Kidney (tissue), 14 donors: Measurements from ENCODE around the gene TMEM59. TPM values are rescaled to one million over a fixed set of nuclear protein-coding genes. Genes with fewer than 3 reads are reported as not detected.
A peak's percentile ranks its signal among the peaks of the same experiment; 100 is the strongest.
"Not testable (repeated sequence)": the region's sequence is repeated elsewhere in the genome, so short reads cannot be mapped to it uniquely, and the experiment has no call there.

Experiments used
- DNase-seq, 5 donors: peaks; one replicate each; pipeline ENCODE4 v3.0.0-alpha.2; 2013 to 2020
- FAIRE-seq: peaks from 2 replicates; lab custom pipeline; 2012; peaks lifted over from hg19 to GRCh38; lab: Jason Lieb, UNC
- H3K27ac ChIP-seq, 2 donors: one replicate each; pipeline ENCODE4 v1.7.0; 2013; ENCODE audit warnings: low read depth in 2 of 2, low read length in 2 of 2, inconsistent platforms in 1 of 2
- H3K27me3 ChIP-seq: one replicate; pipeline ENCODE4 v1.7.1; 2013; ENCODE audit warnings: low read length, inconsistent platforms; ENCODE audit not compliant: control insufficient read depth, insufficient read depth
- H3K36me3 ChIP-seq, 3 donors: one replicate each; pipeline versions ENCODE4 v1.7.0 to v1.7.1; 2013; ENCODE audit warnings: low read length in 3 of 3, control low read depth in 1 of 3, inconsistent platforms in 1 of 3; ENCODE audit not compliant: insufficient read depth in 3 of 3, control insufficient read depth in 2 of 3
- H3K4me1 ChIP-seq, 3 donors: one replicate each; pipeline versions ENCODE4 v1.7.0 to v1.7.1; 2013; ENCODE audit warnings: low read length in 3 of 3, inconsistent platforms in 1 of 3, low read depth in 1 of 3; ENCODE audit not compliant: control insufficient read depth in 2 of 3, insufficient read depth in 2 of 3
- H3K4me3 ChIP-seq, 3 donors: one replicate each; pipeline versions ENCODE4 v1.7.0 to v1.8.1; 2013; ENCODE audit warnings: low read length in 3 of 3, control low read depth in 1 of 3, inconsistent platforms in 1 of 3
- H3K9ac ChIP-seq, 3 donors: one replicate each; pipeline versions ENCODE4 v1.7.0 to v1.7.1; 2013; ENCODE audit warnings: low read length in 3 of 3, control low read depth in 1 of 3, inconsistent platforms in 1 of 3
- H3K9me3 ChIP-seq, 3 donors: one replicate each; pipeline versions ENCODE4 v1.7.0 to v1.7.1; 2013; ENCODE audit warnings: low read length in 3 of 3, control low read depth in 1 of 3, inconsistent platforms in 1 of 3; ENCODE audit not compliant: control insufficient read depth in 2 of 3, insufficient read depth in 1 of 3
- intact Hi-C: fragments of 100-400 bp; cut with DNase I; formaldehyde crosslinking; loops from one replicate; pipeline ENCODE4 v1.11.1; 2022
- polyA plus RNA-seq: library from polyadenylated mRNA; stranded (reverse); fragments of 350-450 nt; fragmentation: Illumina TruSeq; extraction: RNeasy Lipid Tissue Mini Kit (QIAGEN cat#74804); gene quantifications from one replicate; pipeline ENCODE4 v1.2.3, GENCODE V29; 2014; ENCODE audit warnings: low read depth, low replicate concordance; ENCODE audit not compliant: insufficient read depth
- total RNA-seq: library from RNA; stranded (reverse); fragmentation: NEBNext Ultra II Directional; extraction: Animal tissue kit (Norgen Biotek cat#: 25700); gene quantifications from one replicate; pipeline ENCODE4 v1.2.1, GENCODE V29; 2021
- TF ChIP-seq, protein P1 (sequence below): IDR thresholded peaks from 3 replicates; pipeline ENCODE4 v1.5.1; 2012; ENCODE audit warnings: mild to moderate bottlenecking, moderate library complexity, borderline replicate concordance; ENCODE audit not compliant: insufficient read depth; ENCODE audit errors: extremely low read depth
- donor health status: control.
- donor health status: control.
- donor health status: control.
- donor health status: control.
- donor health status: control.
- donor health status: DM: yes; HTN: yes; CAD: no.
- donor health status: Normal renal cell carcinoma (clear cell type).

The TMEM59 gene
- total and polyA plus RNA-seq, 2 donors from 2014 or later: 475 to 521 TPM

DNA sequence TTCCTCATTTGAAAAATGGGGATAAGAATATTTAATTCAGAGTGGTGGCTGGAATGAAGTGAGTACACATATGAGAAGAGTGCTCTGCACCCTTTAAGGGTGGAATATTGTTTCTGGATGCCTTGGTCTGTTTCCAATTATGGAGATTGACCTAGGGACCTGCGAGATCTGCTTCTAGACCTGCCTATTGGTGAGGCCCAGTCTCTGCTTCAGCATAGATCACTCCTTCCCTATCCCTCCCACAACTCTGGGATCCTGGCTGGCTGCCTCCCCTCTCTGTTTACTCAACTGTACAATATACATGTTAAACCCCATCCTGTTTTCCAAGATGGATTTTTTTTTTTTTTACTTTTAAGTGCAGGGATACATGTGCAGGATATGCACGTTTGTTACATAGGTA, 28.6 kb downstream of the TMEM59 start:
- FAIRE-seq: no peak
- Histone ChIP-seq H3K9ac (no peak overlapping the region), H3K27ac (no peak overlapping the region), H3K36me3 (peaks cover 0 to 5% (median 0%) of the 10 kb centered on the region in 3 donors), H3K4me3 (no peak overlapping the region), H3K9me3 (no peaks in the 10 kb centered on the region), H3K4me1 (no peaks in the 10 kb centered on the region), H3K27me3 (no peaks in the 10 kb centered on the region)
- intact Hi-C loops: no loop called here
- DNase-seq: no peak
- TF ChIP-seq, protein P1, sequence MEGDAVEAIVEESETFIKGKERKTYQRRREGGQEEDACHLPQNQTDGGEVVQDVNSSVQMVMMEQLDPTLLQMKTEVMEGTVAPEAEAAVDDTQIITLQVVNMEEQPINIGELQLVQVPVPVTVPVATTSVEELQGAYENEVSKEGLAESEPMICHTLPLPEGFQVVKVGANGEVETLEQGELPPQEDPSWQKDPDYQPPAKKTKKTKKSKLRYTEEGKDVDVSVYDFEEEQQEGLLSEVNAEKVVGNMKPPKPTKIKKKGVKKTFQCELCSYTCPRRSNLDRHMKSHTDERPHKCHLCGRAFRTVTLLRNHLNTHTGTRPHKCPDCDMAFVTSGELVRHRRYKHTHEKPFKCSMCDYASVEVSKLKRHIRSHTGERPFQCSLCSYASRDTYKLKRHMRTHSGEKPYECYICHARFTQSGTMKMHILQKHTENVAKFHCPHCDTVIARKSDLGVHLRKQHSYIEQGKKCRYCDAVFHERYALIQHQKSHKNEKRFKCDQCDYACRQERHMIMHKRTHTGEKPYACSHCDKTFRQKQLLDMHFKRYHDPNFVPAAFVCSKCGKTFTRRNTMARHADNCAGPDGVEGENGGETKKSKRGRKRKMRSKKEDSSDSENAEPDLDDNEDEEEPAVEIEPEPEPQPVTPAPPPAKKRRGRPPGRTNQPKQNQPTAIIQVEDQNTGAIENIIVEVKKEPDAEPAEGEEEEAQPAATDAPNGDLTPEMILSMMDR: no peak

GRCh38 chr1:54019562-54020176, 33.3 kb downstream of the TMEM59 start:
- FAIRE-seq, H3K4me1 ChIP-seq, H3K27me3 ChIP-seq, DNase-seq, H3K9ac ChIP-seq, intact Hi-C loops, H3K36me3 ChIP-seq, H3K4me3 ChIP-seq, H3K9me3 ChIP-seq, H3K27ac ChIP-seq: not testable (repeated sequence)

- H3K9me3 ChIP-seq: no peaks in the 10 kb centered on the region
- H3K27ac ChIP-seq: no peak overlapping the region
- H3K27me3 ChIP-seq: no peaks in the 10 kb centered on the region
- intact Hi-C loops: no loop called here
- FAIRE-seq (no peak), DNase-seq (no peak)
- H3K4me1 ChIP-seq: no peaks in the 10 kb centered on the region
- H3K4me3 ChIP-seq: no peak overlapping the region
- TF ChIP-seq, protein P1: no peak
- no peaks in the 10 kb centered on the region for H3K36me3 ChIP-seq
- no peak overlapping the region for H3K9ac ChIP-seq
Observed at GRCh38 chr1:54018635-54019034, 34.4 kb downstream of the TMEM59 start.

GRCh38 chr1:54017979-54018378, 35.0 kb downstream of the TMEM59 start, which contains the start of gene LDLRAD1:
LDLRAD1 (minus strand) TSS chr1:54018186; CDS start chr1:54018112, 74 bp downstream.
- Histone ChIP-seq H3K4me1 (no peaks in the 10 kb centered on the region), H3K36me3 (no peaks in the 10 kb centered on the region), H3K27ac (no peak within 1 kb of the TSS), H3K27me3 (no peaks in the 10 kb centered on the region), H3K9me3 (no peaks in the 10 kb centered on the region), H3K4me3 (no peak within 1 kb of the TSS), H3K9ac (no peak within 1 kb of the TSS)
- intact Hi-C loops: no loop called here
- TF ChIP-seq, protein P1: no peak
- FAIRE-seq: no peak
- DNase-seq: peak in 1 of 5 donors; percentile 80
